Vein endothelial cell (primary cell): Measurements from ENCODE around the gene REX1BD. TPM values are rescaled to one million over a fixed set of nuclear protein-coding genes. Genes with fewer than 3 reads are reported as not detected.

ENCODE experiments used
- small RNA-seq: library from RNA; depleted of rRNA; stranded (forward); fragments of <200 nt; gene quantifications from one replicate; pipeline ENCODE3, GENCODE V24; 2012
- total RNA-seq: library from RNA; depleted of rRNA; stranded (reverse); fragments of >200 nt; gene quantifications from 2 replicates; pipeline ENCODE4 v1.2.3, GENCODE V29; 2012

Gene REX1BD
- total RNA-seq: 53.1 and 59.8 TPM in 2 replicates

DNA sequence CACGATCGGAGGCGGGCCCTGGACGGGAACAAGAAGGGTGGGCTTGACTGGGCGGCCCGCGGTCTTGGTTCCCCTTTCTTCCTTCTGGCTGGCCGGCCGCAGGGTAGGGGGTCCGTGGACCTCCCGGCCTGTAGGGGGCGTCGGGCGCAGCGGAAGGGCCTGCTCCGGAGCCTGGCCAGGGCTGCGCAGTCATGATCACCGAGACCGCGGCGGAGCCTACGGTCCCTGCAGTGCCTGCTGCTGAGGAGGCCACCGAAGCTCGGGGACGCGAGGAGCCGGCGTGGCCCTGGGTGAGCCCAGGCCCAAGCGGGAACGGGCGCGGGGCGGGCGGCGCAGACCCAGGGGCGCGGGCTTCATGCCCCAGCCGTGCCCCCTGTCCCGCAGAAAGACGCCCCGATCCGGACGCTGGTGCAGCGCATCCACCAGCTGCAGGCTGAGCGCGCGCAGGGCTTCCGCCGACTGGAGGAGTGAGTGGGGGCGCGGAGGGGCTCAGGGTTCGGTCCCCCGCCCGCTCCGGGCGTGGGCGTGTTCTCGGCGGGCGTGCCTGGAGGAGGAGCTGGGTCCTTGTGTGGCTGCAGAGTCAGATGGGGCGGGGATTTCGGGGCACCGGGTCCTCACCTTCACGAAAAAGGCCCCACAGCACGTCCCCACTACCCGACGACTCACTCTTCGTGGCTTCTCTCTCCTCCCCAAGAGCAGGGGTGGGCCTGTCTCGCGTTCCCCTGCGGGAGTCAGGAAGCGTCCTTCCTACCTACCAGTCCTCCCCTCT lies at the start of gene REX1BD:
Gene REX1BD (plus strand): TSS at position 188 of the 769 bp plus-strand sequence. CDS start 4 bp downstream, at position 192.

GRCh38 chr19:18542941-18543813 lies 45.4 kb upstream of the REX1BD start, which contains the start of gene FKBP8:
TSS of gene FKBP8 (minus strand) at chr19:18543573. CDS start at chr19:18541970, 1,603 bp downstream.

GRCh38 chr19:18557411-18558201 lies 31.0 kb upstream of the REX1BD start, which contains the start of gene KXD1:
TSS of gene KXD1 (plus strand) at chr19:18557870. CDS start at chr19:18562057, 4,187 bp downstream.

DNA sequence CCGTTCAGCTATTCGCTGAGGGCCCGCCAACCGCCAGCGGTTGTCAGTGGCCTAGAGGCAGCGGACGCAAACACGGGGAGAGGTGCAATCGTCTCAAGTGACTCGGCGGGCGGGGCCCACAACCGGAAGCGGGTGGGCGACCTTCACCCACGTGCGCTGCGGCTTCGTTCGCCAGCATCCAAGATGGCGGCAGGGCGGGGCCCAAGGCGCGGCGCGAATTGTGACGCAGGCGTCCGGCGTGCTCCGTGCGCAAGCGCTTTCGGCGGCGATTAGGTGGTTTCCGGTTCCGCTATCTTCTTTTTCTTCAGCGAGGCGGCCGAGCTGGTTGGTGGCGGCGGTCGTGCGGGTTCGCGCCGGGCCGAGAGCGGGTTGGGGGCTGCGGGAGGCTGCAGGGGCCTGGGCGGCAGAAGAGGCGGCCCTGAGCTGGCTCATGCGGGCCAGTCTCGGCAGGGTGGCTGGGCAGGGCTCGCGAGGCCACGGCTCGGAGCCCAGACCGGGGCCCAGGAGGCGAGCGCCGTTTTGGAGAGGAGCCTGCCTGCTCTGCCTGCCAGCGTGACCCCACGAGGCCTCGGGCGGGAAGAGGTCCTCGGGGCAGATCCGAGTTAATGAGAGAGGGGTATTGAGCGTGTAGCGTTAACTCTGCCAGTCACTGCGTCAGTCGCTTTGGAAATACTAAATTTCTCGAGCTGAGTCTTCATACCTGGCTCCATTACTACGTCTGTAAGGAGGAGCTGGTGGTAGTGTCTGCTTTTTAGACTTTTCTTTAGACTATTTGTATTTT lies 16.8 kb upstream of the REX1BD start, which contains the start of gene UBA52:
Gene UBA52 (plus strand): TSS at position 294 of the 781 bp plus-strand sequence. CDS start 1,444 bp downstream, outside the sequence.

GRCh38 chr19:18606281-18607225 lies 18.0 kb downstream of the REX1BD start, which contains the start of gene CRLF1:
TSS of gene CRLF1 (minus strand) at chr19:18606799. CDS start at chr19:18606656, 143 bp downstream.

GRCh38 chr19:18612772-18613588 lies 24.4 kb downstream of the REX1BD start, which contains the start of gene TMEM59L:
TSS of gene TMEM59L (plus strand) at chr19:18612870. CDS start at chr19:18612959, 89 bp downstream.

GRCh38 chr19:18636969-18637629 lies 48.5 kb downstream of the REX1BD start, which contains the start of gene KLHL26:
TSS of gene KLHL26 (plus strand) at chr19:18637028. CDS start at chr19:18637055, 27 bp downstream.

Small RNA genes lying within 50 kb of the gene (small RNA-seq; reads per million reads assigned to genes)
- not detected for gene RN7SL155P

Other genes with a start within 250 kb of the REX1BD start
- 19.3 and 21.9 TPM in 2 replicates for gene PGPEP1, start 248.2 kb upstream of the REX1BD start, total RNA-seq
- gene GDF15, start 202.6 kb upstream of the REX1BD start, total RNA-seq: 87.0 and 159 TPM in 2 replicates
- not detected in 2 replicates for gene LRRC25, start 191.2 kb upstream of the REX1BD start, total RNA-seq
- 93.7 and 138 TPM in 2 replicates for gene SSBP4, start 169.4 kb upstream of the REX1BD start, total RNA-seq
- 26.7 and 47.4 TPM in 2 replicates for gene ISYNA1, start 150.7 kb upstream of the REX1BD start, total RNA-seq
- 18.0 and 19.9 TPM in 2 replicates for gene ELL, start 66.7 kb upstream of the REX1BD start, total RNA-seq
- gene FKBP8, start 45.2 kb upstream of the REX1BD start, total RNA-seq: 150 and 249 TPM in 2 replicates
- gene KXD1, start 30.9 kb upstream of the REX1BD start, total RNA-seq: 123 and 137 TPM in 2 replicates
- 813 and 914 TPM in 2 replicates for gene UBA52, start 16.9 kb upstream of the REX1BD start, total RNA-seq
- gene CRLF1, start 18.0 kb downstream of the REX1BD start, total RNA-seq: 0.48 and 0.98 TPM in 2 replicates
- under 0.01 and 0.10 TPM in 2 replicates for gene TMEM59L, start 24.1 kb downstream of the REX1BD start, total RNA-seq
- gene KLHL26, start 48.2 kb downstream of the REX1BD start, total RNA-seq: 3.2 and 5.2 TPM in 2 replicates
- 2.1 and 3.6 TPM in 2 replicates for gene CRTC1, start 94.9 kb downstream of the REX1BD start, total RNA-seq
- not detected in 2 replicates for gene COMP, start 202.5 kb downstream of the REX1BD start, total RNA-seq
- gene UPF1, start 243.2 kb downstream of the REX1BD start, total RNA-seq: 67.4 and 74.1 TPM in 2 replicates